DOHH2 (cell line): ENCODE results near the gene PAPOLA.
"Not testable (repeated sequence)": the region's sequence is repeated elsewhere in the genome, so short reads cannot be mapped to it uniquely, and the experiment has no call there.

Experiments
- H3F3A ChIP-seq: fragments of 200-600 bp; sonication (generic), shearing (Covaris generic); 2 replicates; pipeline ENCODE4 v1.6.0; 2016; ENCODE audit warnings: antibody characterized with exemption, mild to moderate bottlenecking; ENCODE audit not compliant: control insufficient read depth, insufficient read depth
- H3K27ac ChIP-seq: fragments of 200-600 bp; sonication (generic); 2 replicates; pipeline ENCODE4 v1.5.1; 2014; ENCODE audit warnings: low read depth, mild to moderate bottlenecking, low read length, moderate library complexity
- H3K27me3 ChIP-seq: fragments of 200-600 bp; sonication (generic); 2 replicates; pipeline ENCODE4 v1.6.1; 2014; ENCODE audit warnings: mild to moderate bottlenecking, low read length, mixed read lengths; ENCODE audit not compliant: control insufficient read depth
- H3K36me3 ChIP-seq: fragments of 200-600 bp; sonication (generic); 2 replicates; pipeline ENCODE4 v1.6.1; 2014; ENCODE audit warnings: mild to moderate bottlenecking, low read length, moderate library complexity, mixed read lengths; ENCODE audit not compliant: control insufficient read depth
- H3K4me1 ChIP-seq: fragments of 200-600 bp; sonication (generic); 2 replicates; pipeline ENCODE4 v1.6.1; 2014; ENCODE audit warnings: mild to moderate bottlenecking, low read length, mixed read lengths; ENCODE audit not compliant: control insufficient read depth
- H3K4me2 ChIP-seq: fragments of 200-600 bp; sonication (generic); 2 replicates; pipeline ENCODE4 v1.6.0; 2014; ENCODE audit warnings: mild to moderate bottlenecking, low read length, moderate library complexity
- H3K4me3 ChIP-seq: fragments of 200-600 bp; sonication (generic); 2 replicates; pipeline ENCODE4 v1.5.1; 2014; ENCODE audit warnings: mild to moderate bottlenecking, low read length, mixed read lengths
- H3K79me2 ChIP-seq: fragments of 200-600 bp; sonication (generic); 2 replicates; pipeline ENCODE4 v1.6.1; 2014; ENCODE audit warnings: mild to moderate bottlenecking, low read length, mixed read lengths; ENCODE audit not compliant: control insufficient read depth
- H3K9me2 ChIP-seq: fragments of 200-600 bp; sonication (generic); replicated peaks from 2 replicates; pipeline ENCODE4 v1.6.1; 2014; ENCODE audit warnings: mild to moderate bottlenecking, low read length, mixed read lengths; ENCODE audit not compliant: control insufficient read depth
- H3K9me3 ChIP-seq: fragments of 200-600 bp; sonication (generic); 2 replicates; pipeline ENCODE4 v1.6.1; 2014; ENCODE audit warnings: antibody characterized with exemption, low read length, mixed read lengths; ENCODE audit not compliant: control insufficient read depth, insufficient read depth
- H4K20me1 ChIP-seq: fragments of 200-600 bp; sonication (generic); 2 replicates; pipeline ENCODE4 v1.6.0; 2014; ENCODE audit warnings: low read depth, mild to moderate bottlenecking, antibody characterized with exemption, low read length, moderate library complexity; ENCODE audit not compliant: control insufficient read depth, insufficient read depth
- CTCF ChIP-seq: fragments of 200-600 bp; sonication (generic); IDR thresholded peaks from one replicate; pipeline ENCODE4 v1.5.1; 2014; ENCODE audit warnings: antibody characterized with exemption, mild to moderate bottlenecking, low read depth, low read length; ENCODE audit not compliant: poor library complexity, severe bottlenecking
- EZH2phosphoT487 ChIP-seq: fragments of 200-600 bp; sonication (generic); IDR thresholded peaks from 2 replicates; pipeline ENCODE4 v1.6.1; 2017; ENCODE audit warnings: borderline replicate concordance, mild to moderate bottlenecking, antibody characterized with exemption, low read length, moderate library complexity, mixed read lengths

The PAPOLA gene

GRCh38 chr14:96501217-96501739, 904 bp upstream of the PAPOLA start:
- peak overlapping the region; percentile 89 for H3K4me2 ChIP-seq
- H3K27ac ChIP-seq: peak overlapping the region; percentile 69
- no peaks in the 10 kb centered on the region for H3K9me2 ChIP-seq
- peaks cover 62% of the 10 kb centered on the region for H3K4me1 ChIP-seq
- TF ChIP-seq EZH2phosphoT487: no peak
- no peak for TF ChIP-seq CTCF
- H3K79me2 ChIP-seq: peaks cover 58% of the 10 kb centered on the region
- no peaks in the 10 kb centered on the region for H3K9me3 ChIP-seq
- H3F3A ChIP-seq: peaks cover 16% of the 10 kb centered on the region
- H3K4me3 ChIP-seq: peak overlapping the region; percentile 91
- H3K27me3 ChIP-seq: no peaks in the 10 kb centered on the region
- peaks cover 34% of the 10 kb centered on the region for H4K20me1 ChIP-seq
- peaks cover 46% of the 10 kb centered on the region for H3K36me3 ChIP-seq

GRCh38 chr14:96502621-96503305, 581 bp downstream of the PAPOLA start:
- no peaks in the 10 kb centered on the region for H3K9me3 ChIP-seq
- H3F3A ChIP-seq: peaks cover 10% of the 10 kb centered on the region
- no peak for TF ChIP-seq EZH2phosphoT487
- no peak for TF ChIP-seq CTCF
- H3K4me1 ChIP-seq: peaks cover 58% of the 10 kb centered on the region
- H3K4me3 ChIP-seq: peak overlapping the region; percentile 91
- H4K20me1 ChIP-seq: peaks cover 36% of the 10 kb centered on the region
- peak overlapping the region; percentile 69 for H3K27ac ChIP-seq
- H3K9me2 ChIP-seq: no peaks in the 10 kb centered on the region
- no peaks in the 10 kb centered on the region for H3K27me3 ChIP-seq
- H3K36me3 ChIP-seq: peaks cover 53% of the 10 kb centered on the region
- peak overlapping the region; percentile 89 for H3K4me2 ChIP-seq
- peaks cover 73% of the 10 kb centered on the region for H3K79me2 ChIP-seq

DNA sequence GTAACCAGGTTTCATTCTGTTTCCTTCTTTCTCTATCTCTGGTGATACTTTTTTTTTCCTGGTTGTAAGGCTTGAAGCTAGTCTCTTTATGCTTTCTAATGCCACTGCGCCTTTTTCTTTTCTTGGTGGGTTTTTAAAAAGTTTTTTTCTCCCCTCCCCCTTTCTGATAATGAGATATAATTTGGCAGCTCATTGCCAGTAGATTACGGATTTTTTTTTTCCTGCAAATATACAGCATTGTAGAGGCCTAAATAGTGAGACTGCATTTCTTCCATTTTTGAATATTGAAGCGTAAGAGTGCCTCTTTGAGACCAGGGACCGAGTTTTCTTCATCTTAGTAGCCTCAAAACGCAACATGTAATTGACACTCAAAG, 1.1 kb downstream of the PAPOLA start:
- TF ChIP-seq EZH2phosphoT487: no peak
- no peak for TF ChIP-seq CTCF
- H4K20me1 ChIP-seq: peaks cover 38% of the 10 kb centered on the region
- H3F3A ChIP-seq: peaks cover 10% of the 10 kb centered on the region
- no peaks in the 10 kb centered on the region for H3K27me3 ChIP-seq
- H3K9me2 ChIP-seq: no peaks in the 10 kb centered on the region
- H3K4me3 ChIP-seq: peak overlapping the region; percentile 91
- H3K4me2 ChIP-seq: peak overlapping the region; percentile 89
- no peaks in the 10 kb centered on the region for H3K9me3 ChIP-seq
- H3K36me3 ChIP-seq: peaks cover 53% of the 10 kb centered on the region
- peaks cover 59% of the 10 kb centered on the region for H3K4me1 ChIP-seq
- H3K27ac ChIP-seq: peak overlapping the region; percentile 69; the same call in 1 of the 2 replicates
- peaks cover 78% of the 10 kb centered on the region for H3K79me2 ChIP-seq

- H3K27ac ChIP-seq, H3K27me3 ChIP-seq, H3K9me3 ChIP-seq, H3F3A ChIP-seq, H3K9me2 ChIP-seq: not testable (repeated sequence)
- peaks cover 70% of the 10 kb centered on the region for H3K4me1 ChIP-seq
- peak overlapping the region; percentile 89 for H3K4me2 ChIP-seq
- H3K79me2 ChIP-seq: peaks cover 88% of the 10 kb centered on the region
- peaks cover 40% of the 10 kb centered on the region for H4K20me1 ChIP-seq
- peaks cover 53% of the 10 kb centered on the region for H3K36me3 ChIP-seq
- H3K4me3 ChIP-seq: peak overlapping the region; percentile 91
These were observed 2.2 kb downstream of the PAPOLA start for GRCh38 chr14:96504353-96504752.
